IPS-15b (cell line): ENCODE data around the gene SLC24A3.
A peak's percentile ranks its signal among the peaks of the same experiment; 100 is the strongest.

Experiments used
- H3K27me3 ChIP-seq: one replicate; pipeline ENCODE4 v1.6.1; 2013; ENCODE audit warnings: low read length; ENCODE audit not compliant: control insufficient read depth, insufficient read depth
- H3K36me3 ChIP-seq: one replicate; pipeline ENCODE4 v1.6.1; 2013; ENCODE audit warnings: low read length; ENCODE audit not compliant: control insufficient read depth, insufficient read depth
- H3K4me1 ChIP-seq: one replicate; pipeline ENCODE4 v1.6.1; 2013; ENCODE audit warnings: mild to moderate bottlenecking, low read length; ENCODE audit not compliant: control insufficient read depth, insufficient read depth
- H3K4me3 ChIP-seq: one replicate; pipeline ENCODE4 v1.5.1; 2013; ENCODE audit warnings: low read depth, low read length
- H3K9ac ChIP-seq: one replicate; pipeline ENCODE4 v1.6.1; 2013; ENCODE audit warnings: low read depth, mild to moderate bottlenecking, low read length
- H3K9me3 ChIP-seq: one replicate; pipeline ENCODE4 v1.6.1; 2013; ENCODE audit warnings: mild to moderate bottlenecking, low read length; ENCODE audit not compliant: control insufficient read depth, insufficient read depth

The SLC24A3 gene

GRCh38 chr20:19691125-19691524 lies 478.7 kb downstream of the SLC24A3 start:
- no peaks in the 10 kb centered on the region for H3K9me3 ChIP-seq

DNA sequence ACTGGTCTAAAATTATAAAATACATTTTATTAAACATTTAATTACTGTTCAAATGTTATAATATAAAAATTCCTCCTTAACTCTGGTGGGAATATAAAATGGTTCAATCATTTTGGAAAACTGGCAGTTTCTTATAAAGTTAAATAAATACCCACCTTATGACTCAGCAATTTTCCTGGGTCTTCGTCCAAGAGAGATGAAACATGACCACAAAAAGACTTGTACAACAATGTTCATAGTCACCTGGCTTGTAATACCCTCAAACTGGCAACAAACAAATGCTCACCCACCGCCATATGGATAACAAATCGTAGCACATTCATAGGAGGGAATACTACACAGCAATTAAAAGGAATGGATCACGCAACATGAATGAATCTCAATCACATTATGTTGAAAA lies 479.7 kb downstream of the SLC24A3 start:
- no peaks in the 10 kb centered on the region for H3K27me3 ChIP-seq
- H3K4me3 ChIP-seq = no peak overlapping the region
- H3K4me1 ChIP-seq = no peaks in the 10 kb centered on the region
- no peaks in the 10 kb centered on the region for H3K36me3 ChIP-seq
- no peaks in the 10 kb centered on the region for H3K9me3 ChIP-seq
- no peak overlapping the region for H3K9ac ChIP-seq

More at GRCh38 chr20:19691125-19691524, 478.7 kb downstream of the SLC24A3 start:
- Histone ChIP-seq H3K9ac (no peak overlapping the region), H3K27me3 (no peaks in the 10 kb centered on the region), H3K4me3 (no peak overlapping the region), H3K4me1 (no peaks in the 10 kb centered on the region), H3K36me3 (no peaks in the 10 kb centered on the region)

DNA sequence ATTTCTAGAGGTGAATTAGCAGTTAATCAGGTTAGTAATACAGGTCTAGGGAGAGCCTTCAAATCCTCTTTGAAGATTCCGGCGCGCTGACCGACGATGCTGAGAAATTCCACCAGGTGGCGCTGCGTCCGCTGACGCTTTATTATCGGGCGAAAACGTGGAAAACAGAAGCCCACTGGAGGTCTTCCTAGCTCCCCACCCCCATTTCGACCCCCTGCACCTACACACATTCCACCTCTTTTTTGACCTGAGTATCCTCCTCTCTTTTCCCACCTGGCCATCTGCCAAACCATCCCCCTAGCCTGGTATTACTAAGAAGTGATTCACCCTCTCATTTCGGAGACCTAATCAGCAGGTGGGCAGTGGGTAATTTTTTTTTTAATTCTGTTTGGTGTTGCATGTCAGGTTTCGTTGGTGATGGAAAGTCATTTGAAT lies 480.3 kb downstream of the SLC24A3 start:
- Histone ChIP-seq H3K36me3 (no peaks in the 10 kb centered on the region), H3K9me3 (no peaks in the 10 kb centered on the region), H3K4me1 (no peaks in the 10 kb centered on the region), H3K4me3 (peak overlapping the region; percentile 37), H3K27me3 (no peaks in the 10 kb centered on the region), H3K9ac (no peak overlapping the region)

GRCh38 chr20:19693508-19693907 lies 481.1 kb downstream of the SLC24A3 start:
- no peaks in the 10 kb centered on the region for H3K36me3 ChIP-seq
- H3K9me3 ChIP-seq = no peaks in the 10 kb centered on the region
- H3K4me3 ChIP-seq = no peak overlapping the region
- H3K9ac ChIP-seq = no peak overlapping the region
- no peaks in the 10 kb centered on the region for H3K27me3 ChIP-seq
- H3K4me1 ChIP-seq = no peaks in the 10 kb centered on the region

DNA sequence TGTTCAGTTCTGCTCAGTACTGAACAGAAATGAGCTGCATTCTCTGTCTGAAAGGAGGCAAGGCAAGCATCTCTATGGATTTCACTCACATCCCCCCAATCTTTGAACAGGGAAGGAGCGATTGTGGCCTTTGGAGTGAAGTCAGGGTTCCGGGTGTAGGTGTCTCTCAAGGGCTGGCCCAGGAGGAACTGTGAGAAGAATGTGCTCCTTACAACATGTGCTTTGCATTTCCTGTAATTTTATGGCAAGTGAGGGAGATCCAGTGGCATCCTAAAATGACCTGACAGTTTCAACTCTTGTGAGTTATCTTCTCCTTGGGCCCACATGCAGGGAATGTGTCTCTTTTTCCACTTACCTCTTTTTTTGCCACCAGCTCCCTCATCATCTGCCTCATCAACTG lies 482.6 kb downstream of the SLC24A3 start:
- Histone ChIP-seq H3K9ac (no peak overlapping the region), H3K9me3 (no peaks in the 10 kb centered on the region), H3K27me3 (no peaks in the 10 kb centered on the region), H3K4me3 (no peak overlapping the region), H3K4me1 (no peaks in the 10 kb centered on the region), H3K36me3 (no peaks in the 10 kb centered on the region)

DNA sequence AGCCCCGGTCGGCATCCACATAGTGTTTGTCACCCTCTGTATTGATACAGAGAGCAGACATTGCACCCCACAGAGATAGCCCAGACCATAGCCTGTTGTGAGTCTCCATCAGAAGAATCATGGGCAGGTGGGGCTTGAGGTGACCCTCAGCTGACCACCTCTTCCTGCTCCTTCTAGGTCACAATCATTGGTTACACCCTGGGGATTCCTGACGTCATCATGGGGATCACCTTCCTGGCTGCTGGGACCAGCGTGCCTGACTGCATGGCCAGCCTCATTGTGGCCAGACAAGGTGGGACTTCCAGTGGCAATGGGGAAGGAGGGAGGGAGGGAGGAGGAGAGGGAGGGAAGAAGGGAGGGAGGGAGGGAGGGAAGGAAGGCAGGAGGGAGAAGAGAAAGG lies 484.2 kb downstream of the SLC24A3 start:
- no peak overlapping the region for H3K9ac ChIP-seq
- H3K4me1 ChIP-seq = no peaks in the 10 kb centered on the region
- no peaks in the 10 kb centered on the region for H3K36me3 ChIP-seq
- no peak overlapping the region for H3K4me3 ChIP-seq
- no peaks in the 10 kb centered on the region for H3K9me3 ChIP-seq
- no peaks in the 10 kb centered on the region for H3K27me3 ChIP-seq

DNA sequence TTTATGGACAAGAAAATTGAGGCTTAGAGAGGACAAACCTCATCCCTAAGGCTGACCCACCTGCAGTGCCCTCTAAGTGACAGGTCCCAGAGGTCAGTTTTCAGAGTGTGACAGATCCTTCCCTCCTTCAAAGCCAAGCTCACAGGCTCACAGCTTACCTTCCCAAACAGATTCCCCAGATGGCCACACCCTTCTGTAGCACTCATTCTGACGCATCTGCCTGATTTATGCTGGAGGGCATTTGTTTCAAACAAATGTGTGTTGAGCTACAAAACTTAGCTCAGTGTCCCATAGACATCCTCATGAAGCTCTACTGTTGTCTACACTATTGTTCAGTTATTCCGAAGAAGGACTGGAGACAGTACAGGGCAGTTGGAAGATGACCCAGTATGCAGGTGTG lies 485.0 kb downstream of the SLC24A3 start:
- H3K9ac ChIP-seq = no peak overlapping the region
- H3K4me3 ChIP-seq = no peak overlapping the region
- H3K36me3 ChIP-seq = no peaks in the 10 kb centered on the region

DNA sequence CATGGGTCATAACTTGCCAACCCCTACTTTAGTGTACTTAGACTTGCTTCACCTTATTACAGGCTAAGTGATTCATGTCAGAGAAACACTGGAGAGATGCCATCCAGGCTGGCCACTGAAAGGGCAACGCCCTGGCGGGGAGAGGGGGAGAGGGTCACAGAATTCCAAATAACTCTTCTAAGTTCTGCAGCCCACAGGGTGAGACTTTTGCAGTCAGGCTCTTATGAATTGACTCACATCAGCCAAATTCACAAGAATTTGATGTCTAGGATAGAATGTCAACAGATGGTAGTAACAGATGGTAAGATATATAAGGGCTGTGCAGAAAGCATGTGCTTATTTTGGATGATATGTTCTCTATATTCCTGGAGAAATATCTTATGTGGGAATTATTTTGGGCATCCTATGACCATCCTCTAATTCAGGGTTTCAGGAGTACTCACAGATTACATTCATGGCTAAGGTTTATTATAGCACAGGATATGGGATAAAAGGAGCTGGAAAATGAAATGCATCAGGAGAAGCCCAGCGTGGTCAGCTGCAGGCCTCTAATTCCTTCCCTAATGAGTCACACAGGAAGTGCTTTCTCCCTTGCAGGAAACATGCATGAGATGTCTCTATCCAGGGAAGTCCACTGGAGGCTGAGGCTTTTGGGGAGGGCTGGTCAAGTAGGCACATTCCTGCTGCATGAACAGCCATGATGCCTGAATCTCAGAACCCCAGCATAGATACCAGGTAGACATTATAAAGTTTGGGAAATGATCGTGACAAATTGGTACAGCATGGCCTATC lies 486.9 kb downstream of the SLC24A3 start:
- no peaks in the 10 kb centered on the region for H3K27me3 ChIP-seq
- H3K4me3 ChIP-seq = no peak overlapping the region
- H3K36me3 ChIP-seq = no peaks in the 10 kb centered on the region
- H3K9ac ChIP-seq = no peak overlapping the region
- H3K9me3 ChIP-seq = peaks cover 2% of the 10 kb centered on the region
- H3K4me1 ChIP-seq = no peaks in the 10 kb centered on the region

More for the DNA sequence above, 485.0 kb downstream of the SLC24A3 start:
- Histone ChIP-seq H3K4me1 (no peaks in the 10 kb centered on the region), H3K9me3 (no peaks in the 10 kb centered on the region), H3K27me3 (no peaks in the 10 kb centered on the region)

DNA sequence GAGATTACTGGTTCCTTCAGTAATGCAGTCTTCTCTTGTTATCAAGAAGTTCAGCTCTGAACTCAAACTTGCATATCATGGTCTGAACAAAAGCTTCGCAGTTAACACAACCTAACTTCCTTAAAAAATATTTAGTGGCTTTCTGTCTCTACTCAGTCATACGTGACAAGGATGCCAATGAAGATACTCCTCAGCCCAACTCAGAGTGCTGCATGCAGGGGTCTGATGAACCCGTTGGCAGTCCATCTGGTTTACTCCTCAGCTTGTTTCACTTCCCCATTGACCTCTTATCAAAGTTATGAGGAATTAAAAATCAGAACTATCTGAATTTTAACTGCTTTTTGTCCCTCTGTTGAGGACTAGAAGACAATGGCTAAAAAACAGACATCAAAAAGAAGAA lies 489.0 kb downstream of the SLC24A3 start:
- Histone ChIP-seq H3K27me3 (no peaks in the 10 kb centered on the region), H3K9me3 (peaks cover 2% of the 10 kb centered on the region), H3K9ac (no peak overlapping the region), H3K4me1 (no peaks in the 10 kb centered on the region), H3K4me3 (no peak overlapping the region), H3K36me3 (no peaks in the 10 kb centered on the region)

DNA sequence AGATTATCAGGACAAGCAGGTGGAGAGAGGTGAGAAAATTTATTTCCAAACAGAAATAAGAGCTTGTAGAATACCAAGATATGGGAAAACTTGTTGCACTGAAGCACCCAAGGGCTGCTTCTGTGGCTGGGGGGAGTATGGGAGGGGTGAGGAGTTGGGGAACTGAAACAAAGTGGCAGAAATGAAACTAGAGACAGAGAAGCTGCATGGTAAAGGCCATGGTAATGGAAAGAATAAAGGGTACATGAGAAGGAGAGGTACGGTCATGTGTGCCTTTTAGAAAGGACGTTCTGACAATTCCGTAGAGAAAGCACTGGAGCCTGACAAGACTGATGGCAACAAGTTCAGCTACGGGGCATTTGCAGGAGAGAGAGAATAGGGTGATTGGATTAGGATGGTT lies 494.0 kb downstream of the SLC24A3 start:
- Histone ChIP-seq H3K4me3 (no peak overlapping the region), H3K27me3 (no peaks in the 10 kb centered on the region), H3K36me3 (no peaks in the 10 kb centered on the region), H3K4me1 (no peaks in the 10 kb centered on the region), H3K9ac (no peak overlapping the region), H3K9me3 (peaks cover 2% of the 10 kb centered on the region)

GRCh38 chr20:19709635-19710335 lies 497.3 kb downstream of the SLC24A3 start:
- Histone ChIP-seq H3K9me3 (no peaks in the 10 kb centered on the region), H3K9ac (no peak overlapping the region), H3K27me3 (no peaks in the 10 kb centered on the region), H3K4me1 (no peaks in the 10 kb centered on the region), H3K36me3 (no peaks in the 10 kb centered on the region), H3K4me3 (no peak overlapping the region)
